HG03039 (cell line): ENCODE results near the gene TACC2.
"Not testable (repeated sequence)": the region's sequence is repeated elsewhere in the genome, so short reads cannot be mapped to it uniquely, and the experiment has no call there.

Source experiments
- ATAC-seq: cut with Tn5 transposase; IDR thresholded peaks from one replicate; pipeline ENCODE4 v1.9.1; 2021; ENCODE audit warnings: mild to moderate bottlenecking, moderate library complexity; ENCODE audit not compliant: unreplicated experiment

The TACC2 gene, protein sequence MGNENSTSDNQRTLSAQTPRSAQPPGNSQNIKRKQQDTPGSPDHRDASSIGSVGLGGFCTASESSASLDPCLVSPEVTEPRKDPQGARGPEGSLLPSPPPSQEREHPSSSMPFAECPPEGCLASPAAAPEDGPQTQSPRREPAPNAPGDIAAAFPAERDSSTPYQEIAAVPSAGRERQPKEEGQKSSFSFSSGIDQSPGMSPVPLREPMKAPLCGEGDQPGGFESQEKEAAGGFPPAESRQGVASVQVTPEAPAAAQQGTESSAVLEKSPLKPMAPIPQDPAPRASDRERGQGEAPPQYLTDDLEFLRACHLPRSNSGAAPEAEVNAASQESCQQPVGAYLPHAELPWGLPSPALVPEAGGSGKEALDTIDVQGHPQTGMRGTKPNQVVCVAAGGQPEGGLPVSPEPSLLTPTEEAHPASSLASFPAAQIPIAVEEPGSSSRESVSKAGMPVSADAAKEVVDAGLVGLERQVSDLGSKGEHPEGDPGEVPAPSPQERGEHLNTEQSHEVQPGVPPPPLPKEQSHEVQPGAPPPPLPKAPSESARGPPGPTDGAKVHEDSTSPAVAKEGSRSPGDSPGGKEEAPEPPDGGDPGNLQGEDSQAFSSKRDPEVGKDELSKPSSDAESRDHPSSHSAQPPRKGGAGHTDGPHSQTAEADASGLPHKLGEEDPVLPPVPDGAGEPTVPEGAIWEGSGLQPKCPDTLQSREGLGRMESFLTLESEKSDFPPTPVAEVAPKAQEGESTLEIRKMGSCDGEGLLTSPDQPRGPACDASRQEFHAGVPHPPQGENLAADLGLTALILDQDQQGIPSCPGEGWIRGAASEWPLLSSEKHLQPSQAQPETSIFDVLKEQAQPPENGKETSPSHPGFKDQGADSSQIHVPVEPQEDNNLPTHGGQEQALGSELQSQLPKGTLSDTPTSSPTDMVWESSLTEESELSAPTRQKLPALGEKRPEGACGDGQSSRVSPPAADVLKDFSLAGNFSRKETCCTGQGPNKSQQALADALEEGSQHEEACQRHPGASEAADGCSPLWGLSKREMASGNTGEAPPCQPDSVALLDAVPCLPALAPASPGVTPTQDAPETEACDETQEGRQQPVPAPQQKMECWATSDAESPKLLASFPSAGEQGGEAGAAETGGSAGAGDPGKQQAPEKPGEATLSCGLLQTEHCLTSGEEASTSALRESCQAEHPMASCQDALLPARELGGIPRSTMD (N-terminal part only)

DNA sequence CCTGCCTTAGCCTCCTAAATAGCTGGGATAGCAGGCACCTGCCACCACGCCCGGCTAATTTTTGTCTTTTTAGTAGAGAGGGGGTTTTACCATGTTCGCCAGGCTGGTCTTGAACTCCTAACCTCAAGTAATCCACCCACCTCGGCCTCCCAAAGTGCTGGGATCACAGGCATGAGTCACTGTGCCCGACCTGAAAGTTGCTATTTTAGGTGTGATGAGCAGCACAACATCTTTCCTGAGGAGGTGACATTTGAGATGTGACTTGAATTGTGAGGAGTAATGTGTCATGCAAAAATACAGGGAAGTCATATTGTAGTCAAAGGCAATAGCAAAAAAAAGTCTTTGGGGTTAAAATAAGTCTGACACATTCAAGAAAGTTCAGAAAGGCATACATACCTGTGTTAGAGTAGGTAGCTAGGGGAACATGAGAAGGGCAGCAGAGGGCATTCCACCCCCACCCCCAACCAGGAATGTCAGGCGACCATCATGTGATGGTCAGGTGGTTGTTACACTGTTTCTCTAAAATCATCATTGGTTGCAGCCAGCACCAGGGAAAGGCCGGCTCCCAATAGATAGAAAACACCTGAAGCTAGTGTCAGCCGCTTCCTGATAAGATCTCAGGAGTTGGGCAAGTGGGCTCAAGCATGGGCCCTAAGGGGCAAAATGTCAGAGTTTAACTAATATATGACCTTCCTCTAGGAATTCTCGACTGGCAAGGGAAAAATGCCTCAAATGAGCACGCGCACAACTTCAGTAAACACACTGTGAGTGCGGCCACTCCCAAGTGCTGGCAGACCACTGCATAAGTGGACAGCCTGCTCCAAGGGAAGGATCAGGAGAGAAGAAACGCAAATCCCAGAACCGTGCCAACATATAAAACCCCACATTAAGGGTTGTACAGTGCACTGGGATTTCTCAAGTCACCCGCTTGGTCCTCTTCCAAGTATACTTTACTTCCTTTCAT lies at the start of gene TACC2:
TSS of gene TACC2 (plus strand) at position 803 of the 964 bp plus-strand sequence. CDS start 32,819 bp downstream, outside the sequence.
- ATAC-seq = no peak

DNA sequence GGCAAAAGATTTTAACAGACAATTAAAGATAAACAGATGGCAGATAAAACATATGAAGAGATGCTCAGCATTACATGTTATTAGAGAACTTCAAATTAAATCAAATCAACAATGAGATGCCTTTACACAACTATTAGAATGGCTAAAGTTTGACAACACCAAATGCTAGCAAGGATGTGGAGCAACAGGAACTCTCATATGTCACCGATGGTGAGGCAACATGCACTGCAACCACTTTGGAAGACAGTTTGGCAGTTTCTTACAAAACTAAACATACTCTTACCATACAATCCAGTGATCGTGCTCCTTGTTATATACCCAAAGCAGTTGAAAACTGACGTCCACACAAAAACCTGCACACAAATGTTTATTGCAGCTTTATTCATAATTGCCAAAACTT lies 47.4 kb upstream of the TACC2 start:
- no peak for ATAC-seq

DNA sequence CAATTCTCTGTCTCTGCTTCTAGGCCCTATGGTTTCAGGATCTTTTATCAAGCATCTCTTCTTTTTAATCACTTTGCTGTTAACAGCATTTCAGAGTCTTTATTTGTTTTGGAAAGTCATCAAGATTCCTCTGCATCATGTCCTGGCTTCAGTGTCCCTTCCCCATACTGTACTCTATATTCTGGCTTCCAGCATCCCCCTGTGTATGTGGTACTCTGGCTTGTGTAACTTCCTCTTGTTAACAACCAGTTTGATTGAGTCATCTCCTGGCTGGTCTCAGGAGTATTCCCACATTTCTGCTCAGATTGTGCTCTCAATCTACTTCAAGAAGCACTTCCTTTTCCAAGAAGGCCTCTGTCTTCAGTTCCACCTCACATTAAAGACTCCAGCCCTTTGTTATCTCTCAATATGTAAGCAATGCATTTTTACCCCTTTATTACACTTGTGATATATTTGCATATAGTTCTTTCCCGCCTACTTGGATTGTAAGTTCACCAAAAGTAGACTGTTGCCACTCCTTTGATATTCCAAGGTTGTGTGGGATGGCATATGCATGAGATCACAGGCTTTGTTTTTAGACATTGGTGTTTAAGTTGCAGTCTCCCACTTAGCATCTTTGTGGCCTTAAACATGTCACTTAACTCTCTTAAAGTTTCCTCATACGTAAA lies 46.1 kb upstream of the TACC2 start:
- no peak for ATAC-seq

DNA sequence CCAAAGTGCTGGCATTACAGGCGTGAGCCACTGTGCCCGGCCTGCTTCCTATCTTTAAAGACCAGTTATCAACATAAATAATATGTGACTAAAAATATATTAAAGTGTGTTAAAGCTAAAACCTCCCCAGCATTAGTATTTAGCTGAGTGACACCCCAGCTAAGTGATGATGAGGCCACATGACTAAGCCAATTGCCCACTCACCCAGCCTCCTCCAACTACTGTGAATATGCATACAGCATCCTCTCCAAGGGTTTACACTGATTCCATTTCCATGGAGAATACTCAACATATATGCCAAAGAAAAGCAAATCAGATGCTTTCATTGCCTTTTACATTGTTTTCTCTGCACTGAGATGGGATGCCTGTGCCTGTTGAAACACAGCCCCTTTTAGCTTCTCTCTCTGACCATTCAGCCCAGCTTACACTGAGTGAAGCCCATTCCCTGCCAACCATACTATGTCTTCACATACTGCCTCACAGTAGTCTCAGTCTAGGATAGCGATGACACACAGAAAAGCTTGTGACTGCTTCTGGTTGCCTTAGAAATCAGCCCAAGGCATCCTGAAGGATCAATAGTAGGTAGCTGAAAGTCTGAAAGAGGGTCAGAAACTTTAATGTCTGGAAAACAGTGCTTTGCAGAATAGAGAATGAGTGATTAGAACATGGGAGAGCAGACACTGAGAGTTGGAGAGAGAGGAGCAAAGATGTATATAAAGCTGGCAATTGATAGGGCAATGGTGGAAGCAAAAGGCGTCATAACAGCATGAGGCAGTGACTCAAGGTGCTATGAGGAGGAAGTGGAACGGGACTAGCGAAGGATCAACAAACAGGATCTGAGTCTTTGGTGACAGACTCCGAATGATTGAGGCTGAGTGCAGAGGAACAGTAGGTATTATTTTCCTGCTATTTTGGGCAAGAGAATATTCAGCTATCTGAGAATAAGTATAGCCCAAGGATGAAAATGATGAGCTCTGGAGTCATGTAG lies 41.3 kb upstream of the TACC2 start:
- ATAC-seq = no peak

DNA sequence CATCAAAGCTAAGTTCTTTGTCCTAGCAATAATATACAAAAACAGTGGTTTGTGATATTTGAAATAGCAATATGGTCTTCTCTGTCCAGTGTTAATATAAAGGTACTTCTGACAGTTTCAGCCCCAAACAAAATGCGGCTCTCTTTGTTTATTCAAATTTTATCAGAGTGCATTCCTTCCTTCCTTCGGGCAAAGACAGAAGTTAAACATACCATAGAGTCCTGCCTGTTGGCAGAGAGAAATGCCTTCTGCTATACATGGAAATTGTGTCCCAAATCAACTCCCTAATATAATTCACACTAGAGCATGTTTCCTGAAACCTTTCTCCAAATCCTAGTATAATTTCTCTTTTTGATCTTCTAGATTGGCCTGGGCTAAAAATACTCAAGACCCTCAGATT lies 39.9 kb upstream of the TACC2 start:
- no peak for ATAC-seq

DNA sequence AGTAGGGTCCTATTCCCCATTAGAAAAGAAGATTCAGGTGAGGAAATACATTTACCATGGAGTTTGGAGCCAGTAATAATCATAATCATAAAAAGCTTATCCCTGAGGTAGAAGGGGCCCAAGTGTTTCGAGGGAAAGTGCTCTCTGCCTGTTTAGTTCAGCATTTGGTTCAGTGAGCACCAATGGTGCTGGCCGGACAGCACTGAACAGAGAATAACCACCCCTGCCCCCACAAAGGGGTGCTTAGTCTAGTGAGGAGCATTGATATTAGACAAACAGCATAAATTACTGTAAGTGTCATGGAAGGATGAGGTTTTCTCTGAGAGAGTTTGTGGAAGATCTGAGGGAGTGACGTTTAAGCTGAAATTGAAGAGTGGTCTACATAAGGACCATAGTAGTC lies 39.5 kb upstream of the TACC2 start:
- ATAC-seq = no peak

DNA sequence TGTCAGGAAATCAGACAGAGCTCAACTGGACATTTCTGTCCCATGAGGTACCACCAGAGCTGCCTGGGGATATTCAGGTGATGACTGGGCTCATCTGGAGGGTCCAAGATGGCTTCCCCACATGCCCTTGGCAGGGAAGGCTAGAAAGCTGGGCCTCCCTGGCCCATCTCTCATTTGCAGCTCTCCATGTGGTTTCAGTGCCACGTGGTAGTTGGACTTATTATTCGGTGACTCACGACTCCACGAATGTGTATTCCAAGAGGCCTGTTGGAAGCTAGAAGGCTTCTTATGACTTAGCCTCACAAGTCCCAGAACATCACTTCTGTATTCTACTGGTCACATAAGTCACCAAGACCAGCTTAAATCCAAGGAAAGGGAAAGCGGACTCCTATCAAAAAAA lies 36.7 kb upstream of the TACC2 start:
- no peak for ATAC-seq

DNA sequence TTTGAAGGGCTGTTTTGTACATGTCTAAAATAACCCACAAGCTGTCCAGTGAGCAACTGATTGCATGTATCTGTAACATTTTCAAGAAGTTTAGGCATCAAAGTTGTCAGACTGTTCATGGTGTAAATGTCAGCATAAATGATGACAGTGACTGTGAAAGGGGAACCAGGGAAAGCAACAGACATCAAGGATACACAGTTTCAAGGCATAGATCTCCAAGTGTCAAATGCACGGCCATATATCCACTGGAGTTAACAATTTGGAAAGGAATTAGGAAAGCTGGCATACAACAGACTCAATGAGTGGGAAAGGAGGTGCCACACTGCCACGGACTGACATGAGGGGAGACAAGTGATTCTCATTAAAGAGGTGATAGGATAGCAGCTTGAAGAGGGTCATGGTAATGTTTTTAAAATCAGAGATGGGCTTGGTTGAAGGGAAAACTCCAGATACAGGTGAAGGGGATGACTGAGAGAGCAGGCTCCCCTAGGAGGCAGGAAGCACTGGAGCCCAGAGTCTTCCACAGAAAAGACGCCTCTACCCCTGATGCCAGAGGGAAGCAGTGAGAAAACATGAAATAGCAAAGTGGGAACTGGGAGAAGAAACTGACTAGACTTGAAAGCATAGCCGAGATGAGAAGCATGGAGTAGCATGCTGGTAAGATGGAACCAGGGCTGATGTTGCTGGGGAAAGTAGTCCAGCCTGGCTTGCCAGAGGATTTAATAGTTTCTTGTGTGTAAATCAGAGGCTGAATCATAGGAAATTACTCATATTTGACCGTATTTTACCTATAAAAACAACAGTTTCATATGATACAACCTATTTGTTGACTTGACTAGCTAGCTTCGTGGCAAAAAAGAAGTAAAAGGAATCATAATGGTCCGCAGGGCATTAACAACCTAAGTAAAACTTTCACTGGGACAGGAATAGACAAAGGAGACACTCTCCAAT lies 32.6 kb upstream of the TACC2 start:
- no peak for ATAC-seq

DNA sequence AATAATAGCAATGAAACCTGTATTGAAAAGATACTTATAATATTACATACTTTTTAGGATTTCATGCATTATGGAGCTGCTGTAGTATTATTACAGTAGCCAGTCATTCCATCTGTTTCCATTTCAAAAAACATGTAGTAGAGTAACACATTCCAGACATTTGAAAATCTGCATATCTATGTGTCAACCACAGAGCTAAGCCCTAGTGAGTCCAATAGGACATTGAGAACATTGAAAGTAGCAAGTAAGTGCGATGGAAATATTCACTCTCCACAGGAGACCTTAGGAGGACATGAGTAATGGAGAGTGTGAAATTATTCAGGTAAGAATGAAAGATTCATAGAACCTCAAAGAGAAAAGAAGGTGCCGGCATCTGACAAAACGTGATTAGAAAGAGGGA lies 29.3 kb upstream of the TACC2 start:
- no peak for ATAC-seq

DNA sequence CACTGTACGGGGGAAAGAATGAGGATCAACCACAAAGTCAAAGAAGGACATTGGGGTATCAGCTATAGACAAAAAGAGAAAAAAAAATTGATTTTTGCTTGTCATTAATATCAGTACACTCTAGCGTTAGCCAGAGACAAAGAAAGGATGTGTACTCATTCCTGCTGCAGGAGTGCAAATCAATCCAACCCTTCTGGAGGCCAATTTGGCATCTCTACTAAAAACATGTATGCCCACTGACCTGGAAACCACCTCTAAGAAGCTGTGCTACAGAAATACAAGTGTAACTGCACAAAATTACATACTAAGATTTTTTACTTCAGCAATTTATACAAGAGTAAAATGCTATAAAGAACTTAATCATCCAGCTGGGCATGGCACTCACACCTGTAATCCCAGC lies 27.5 kb upstream of the TACC2 start:
- no peak for ATAC-seq

DNA sequence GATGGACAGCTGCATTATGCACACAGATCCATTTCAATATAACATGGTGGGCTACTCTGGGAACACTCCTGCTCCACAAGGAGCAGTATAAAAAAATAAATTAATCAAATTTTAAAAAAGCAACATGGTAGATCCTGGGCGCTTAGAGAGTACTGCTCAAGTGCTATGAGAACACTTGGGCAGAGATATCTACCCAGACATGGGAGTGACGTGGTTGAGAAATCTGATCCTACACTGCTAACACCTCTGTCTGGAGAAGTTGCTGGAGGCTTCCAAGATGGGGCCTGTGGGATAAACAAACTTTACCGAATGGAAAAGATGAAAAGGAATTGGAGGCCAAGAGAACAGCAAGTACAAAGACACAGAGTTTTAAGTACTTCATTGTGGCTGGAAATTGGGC lies 23.0 kb upstream of the TACC2 start:
- ATAC-seq = no peak

DNA sequence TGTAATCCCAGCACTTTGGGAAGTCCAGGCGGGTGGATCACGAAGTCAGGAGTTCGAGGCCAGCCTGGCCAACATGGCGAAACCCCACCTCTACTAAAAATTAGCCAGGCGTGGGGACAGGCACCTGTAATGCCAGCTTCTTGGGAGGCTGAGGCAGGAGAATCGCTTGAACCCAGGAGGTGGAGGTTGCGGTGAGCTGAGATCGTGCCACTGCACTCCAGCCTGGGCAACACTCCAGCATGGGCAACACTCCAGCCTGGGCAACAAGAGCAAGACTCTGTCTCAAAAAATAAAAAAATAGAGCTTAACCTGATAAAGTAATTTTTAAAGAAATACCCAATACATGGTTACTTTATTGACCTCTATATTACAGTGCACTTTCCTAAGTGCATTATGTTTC lies 19.9 kb upstream of the TACC2 start:
- not testable (repeated sequence) for ATAC-seq

DNA sequence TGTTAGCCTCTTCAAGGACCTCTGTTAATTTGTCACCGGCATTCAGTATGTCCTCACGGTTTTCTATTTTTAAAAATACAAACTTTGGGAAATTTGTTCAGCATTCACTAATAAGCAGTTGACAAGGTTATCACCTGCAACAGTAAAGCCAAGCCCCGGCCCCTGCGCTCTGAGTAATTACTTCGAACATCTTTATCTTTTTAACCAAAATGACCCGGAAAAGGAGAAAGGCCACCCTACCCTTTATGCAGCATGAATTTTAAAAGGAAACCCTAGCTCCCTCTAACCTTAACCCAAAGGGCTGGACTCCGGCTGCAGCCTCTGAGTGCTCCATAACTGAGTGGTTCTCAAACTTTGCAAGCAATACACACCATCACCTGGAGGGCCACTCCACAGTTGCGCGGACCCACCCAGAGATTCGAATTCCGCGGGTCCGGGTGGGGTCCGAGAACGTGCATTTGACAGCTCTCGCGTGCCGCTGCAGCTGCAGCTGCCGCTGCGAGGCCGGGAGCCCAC lies 14.9 kb upstream of the TACC2 start:
- peak; percentile 22 for ATAC-seq

DNA sequence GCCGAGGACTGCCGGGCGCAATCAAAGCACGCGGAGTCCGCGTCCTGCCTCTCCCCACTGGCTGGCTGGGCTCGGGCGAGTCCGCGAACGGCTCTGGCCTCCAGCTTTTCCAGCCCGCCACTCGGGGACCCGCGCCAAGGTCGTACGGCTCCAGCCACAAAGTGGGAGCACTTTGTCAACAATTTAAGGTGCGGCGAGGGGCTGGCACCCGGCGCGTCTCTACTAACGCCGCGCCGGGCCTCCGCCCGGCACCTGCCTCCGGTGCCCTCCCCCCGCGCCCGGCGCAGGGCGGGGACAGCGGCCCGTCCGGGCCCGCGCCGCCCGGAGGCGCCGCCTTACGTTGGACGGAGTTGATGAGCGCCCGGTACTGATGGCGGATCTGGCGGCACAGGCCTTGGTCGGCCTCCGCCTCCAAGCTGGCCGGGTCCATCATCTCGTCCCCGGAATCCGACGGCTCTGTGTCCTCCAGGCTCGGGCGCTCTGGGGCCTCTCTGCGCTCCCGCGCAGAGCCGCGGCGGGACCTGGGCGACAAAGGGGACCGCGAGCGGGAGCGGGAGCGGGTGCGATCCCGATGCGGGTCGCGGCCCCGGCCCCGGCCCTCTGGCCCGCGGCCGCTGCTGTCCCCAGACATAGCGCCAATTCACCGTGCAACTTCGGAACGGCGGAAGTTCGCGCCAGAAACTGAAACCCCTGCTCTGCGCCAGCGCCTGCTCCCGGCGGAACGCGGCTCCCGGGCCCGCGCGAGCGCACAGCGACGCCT lies 14.2 kb upstream of the TACC2 start, which contains the start of gene NSMCE4A:
TSS of gene NSMCE4A (minus strand) at position 683 of the 760 bp plus-strand sequence. CDS start at position 631, 52 bp downstream.
- ATAC-seq = peak; percentile 79

DNA sequence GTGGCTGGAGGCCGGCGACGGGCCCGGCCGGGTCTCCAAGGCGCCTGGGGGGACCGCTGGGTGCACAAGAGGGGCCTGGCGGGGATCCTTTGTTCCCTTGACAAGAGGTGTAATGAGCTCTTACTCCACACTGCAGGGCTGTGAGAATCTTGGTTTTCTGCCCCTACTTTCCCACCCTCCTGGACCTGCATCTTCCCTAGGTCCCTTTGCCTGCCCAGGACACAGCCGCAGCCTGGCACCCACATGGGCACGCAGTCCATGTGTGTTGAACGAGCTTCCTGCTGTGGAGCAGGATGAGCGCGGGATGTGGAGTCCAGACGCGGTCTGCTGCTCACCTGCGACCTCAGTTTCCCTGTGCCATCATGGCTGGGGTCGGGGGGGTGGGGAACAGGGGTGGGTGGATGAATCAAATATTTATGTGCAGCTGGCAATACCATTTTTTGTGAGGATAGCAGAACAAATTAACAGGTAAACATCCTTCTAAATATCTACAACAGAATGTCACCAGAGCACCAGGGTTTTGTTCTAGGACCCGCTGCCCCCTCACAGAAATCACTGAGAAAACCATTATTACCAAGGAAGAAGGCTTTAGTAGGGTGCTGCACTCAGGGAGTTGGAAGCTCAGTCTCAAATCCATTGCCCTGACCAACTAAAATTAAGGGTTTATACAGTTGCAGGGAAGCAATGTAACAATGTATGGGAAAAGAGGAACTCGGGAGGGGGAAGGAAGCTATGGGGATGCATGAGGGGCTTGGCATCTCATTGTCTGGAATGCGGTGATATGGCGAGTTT lies 13.5 kb upstream of the TACC2 start:
- ATAC-seq = no peak
